K562 (cell line): ENCODE measurements around the gene PRKG1.

Source experiments
- KLF6 ChIP-seq: fragments of 250-450 bp; sonication (Bioruptor Pico); IDR thresholded peaks from 2 replicates; pipeline ENCODE4 v1.4.0; 2020; ENCODE audit warnings: mild to moderate bottlenecking, moderate library complexity, borderline replicate concordance
- YY1 ChIP-seq, 3 experiments: IDR thresholded peaks; 2 replicates each; pipeline ENCODE4 v1.6.1; 2011; ENCODE audit warnings: low read length in 2 of 3, mild to moderate bottlenecking in 2 of 3, moderate library complexity in 2 of 3, borderline replicate concordance in 1 of 3, control low read depth in 1 of 3, low read depth in 1 of 3; ENCODE audit not compliant: insufficient read depth in 3 of 3, insufficient replicate concordance in 2 of 3, control insufficient read depth in 1 of 3, insufficient read length in 1 of 3; ENCODE audit errors: extremely low read depth in 1 of 3
- TF ChIP-seq, protein P1 (sequence below): fragments of 250-450 bp; sonication (Bioruptor Pico); IDR thresholded peaks from 2 replicates; pipeline ENCODE4 v1.4.0; 2020; ENCODE audit warnings: borderline replicate concordance

DNA sequence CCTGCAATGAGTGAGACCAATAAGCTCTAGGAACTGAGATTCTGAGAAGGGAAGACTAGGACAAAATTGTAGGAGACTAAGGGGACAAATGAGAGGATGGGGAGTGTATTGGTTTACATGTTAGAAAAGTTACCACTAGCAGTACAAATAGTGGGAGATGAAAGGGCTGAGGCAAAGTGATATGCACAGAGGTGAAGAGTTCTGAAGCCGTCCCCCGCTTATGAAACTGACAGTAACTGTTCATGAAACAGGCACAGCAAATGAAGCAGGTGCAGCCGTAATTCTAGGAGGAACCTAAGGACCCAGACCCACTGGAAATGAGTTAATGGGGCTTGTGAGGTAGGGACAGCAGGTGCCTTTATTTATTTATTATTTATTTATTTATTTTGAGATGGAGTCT lies 211.3 kb downstream of the PRKG1 start:
- TF ChIP-seq YY1 (IDR thresholded peaks at IDR 0.05; ENCODE audit: borderline replicate concordance in 1 of 3, control insufficient read depth in 1 of 3, extremely low read depth in 1 of 3, insufficient read depth in 3 of 3, insufficient read length in 1 of 3, insufficient replicate concordance in 2 of 3, low read depth in 1 of 3, low read length in 2 of 3) (no peak), KLF6 (CRISPR knock-in tag) (no peak)
- TF ChIP-seq, protein P1, sequence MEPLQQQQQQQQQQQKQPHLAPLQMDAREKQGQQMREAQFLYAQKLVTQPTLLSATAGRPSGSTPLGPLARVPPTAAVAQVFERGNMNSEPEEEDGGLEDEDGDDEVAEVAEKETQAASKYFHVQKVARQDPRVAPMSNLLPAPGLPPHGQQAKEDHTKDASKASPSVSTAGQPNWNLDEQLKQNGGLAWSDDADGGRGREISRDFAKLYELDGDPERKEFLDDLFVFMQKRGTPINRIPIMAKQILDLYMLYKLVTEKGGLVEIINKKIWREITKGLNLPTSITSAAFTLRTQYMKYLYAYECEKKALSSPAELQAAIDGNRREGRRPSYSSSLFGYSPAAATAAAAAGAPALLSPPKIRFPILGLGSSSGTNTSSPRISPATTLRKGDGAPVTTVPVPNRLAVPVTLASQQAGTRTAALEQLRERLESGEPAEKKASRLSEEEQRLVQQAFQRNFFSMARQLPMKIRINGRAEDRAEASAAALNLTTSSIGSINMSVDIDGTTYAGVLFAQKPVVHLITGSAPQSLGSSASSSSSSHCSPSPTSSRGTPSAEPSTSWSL, result no peak
